ENCODE data around the gene FAM217B.

FAM217B gene

DNA sequence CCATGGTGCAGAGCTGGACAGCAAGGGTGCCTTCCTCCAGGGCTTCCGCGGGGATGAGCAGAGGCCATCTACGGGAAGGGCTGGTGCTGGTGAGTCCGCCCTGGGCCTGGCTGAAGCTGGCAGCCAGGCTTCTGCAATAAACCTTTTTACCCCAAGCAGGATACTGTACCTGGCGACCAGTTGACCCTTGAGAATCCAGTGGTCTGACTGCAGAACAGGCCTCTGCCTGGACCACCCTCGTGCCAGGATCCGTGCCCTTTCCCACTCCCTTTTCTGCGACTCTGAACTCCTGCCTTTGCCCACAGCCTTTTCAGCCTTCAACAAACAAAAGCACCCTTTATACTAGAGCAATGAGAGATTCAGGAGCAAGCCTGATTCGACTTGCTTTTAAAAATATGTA lies 36.9 kb downstream of the FAM217B start:
- DNase-seq = no peak

DNA sequence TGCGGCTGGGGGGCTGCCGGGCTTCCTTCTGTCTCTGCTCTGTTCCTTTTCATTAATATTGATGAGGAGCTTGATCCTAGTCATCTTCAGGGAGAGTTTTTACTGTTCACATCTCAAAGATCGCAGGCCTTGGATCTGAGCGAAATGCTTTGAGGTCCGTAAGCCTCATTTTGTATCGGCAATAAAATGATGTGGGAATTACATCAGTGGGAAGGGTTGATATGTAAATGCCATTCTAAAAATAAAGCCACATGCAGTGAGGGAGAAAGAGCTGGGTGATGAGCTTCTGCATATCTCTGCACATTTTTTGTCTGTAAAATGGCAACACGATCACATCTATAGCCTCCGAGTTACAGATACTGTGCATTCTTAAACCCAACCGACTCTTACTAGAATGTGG lies 42.9 kb downstream of the FAM217B start:
- DNase-seq = no peak

DNA sequence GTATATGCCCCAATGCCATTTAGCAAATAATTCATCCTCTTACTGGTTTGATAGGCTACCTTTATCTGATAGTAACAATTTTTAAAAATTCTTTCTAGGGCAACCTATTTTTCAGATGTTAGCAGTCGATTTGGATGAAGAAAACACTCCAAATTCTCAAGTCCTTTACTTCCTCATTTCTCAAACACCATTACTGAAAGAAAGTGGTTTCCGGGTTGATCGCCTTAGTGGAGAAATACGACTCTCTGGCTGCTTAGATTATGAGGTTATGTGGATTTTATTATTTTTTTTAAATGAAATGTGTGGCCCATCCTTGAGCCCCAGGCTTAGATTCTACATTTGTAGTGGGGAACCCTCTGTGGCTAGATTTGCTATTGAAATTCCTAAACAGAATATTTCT lies 44.4 kb downstream of the FAM217B start:
- no peak for DNase-seq

GRCh38 chr20:59985164-59985563 lies 45.0 kb downstream of the FAM217B start:
- no peak for DNase-seq

- no peak for DNase-seq
Measured at GRCh38 chr20:59985864-59986263, 45.7 kb downstream of the FAM217B start.

DNA sequence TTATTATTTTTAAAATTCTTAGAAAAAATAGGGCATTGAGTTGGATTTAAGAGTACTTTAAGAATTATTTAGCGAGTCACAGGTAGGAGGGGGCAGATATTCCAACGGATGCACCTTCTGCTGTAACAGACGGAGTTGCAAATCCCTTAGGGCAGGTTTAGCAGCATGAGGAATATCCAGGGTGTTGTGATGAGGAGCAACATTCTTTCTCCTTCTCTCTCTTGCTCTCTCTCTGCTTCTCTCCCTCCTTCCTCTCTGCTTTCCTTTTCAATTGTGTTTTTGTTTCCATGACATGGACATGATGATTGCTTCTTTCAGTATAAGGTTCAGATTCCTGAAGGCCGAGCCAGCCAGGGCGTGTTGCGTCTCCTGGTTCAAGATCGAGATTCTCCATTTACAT lies 46.9 kb downstream of the FAM217B start:
- DNase-seq = no peak

DNA sequence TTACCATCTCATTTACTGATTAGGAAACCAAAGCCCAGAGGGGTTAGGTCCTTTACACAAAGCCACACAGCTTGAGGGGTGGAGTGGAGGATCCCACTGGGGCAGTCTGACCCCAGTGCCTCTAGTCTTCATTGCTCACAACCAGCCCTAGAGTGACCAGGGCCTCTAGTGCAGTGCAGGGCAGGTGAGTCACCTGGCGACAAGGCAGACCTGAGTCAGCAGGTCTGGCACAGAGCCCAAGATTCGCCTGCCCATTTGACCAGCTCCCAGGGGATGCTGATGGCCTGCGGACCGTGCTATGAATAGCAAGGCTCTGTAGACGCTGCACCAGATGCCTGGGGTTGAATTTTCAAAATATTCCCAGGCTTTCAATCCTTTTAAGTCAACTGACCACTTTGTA lies 48.0 kb downstream of the FAM217B start:
- no peak for DNase-seq

DNA sequence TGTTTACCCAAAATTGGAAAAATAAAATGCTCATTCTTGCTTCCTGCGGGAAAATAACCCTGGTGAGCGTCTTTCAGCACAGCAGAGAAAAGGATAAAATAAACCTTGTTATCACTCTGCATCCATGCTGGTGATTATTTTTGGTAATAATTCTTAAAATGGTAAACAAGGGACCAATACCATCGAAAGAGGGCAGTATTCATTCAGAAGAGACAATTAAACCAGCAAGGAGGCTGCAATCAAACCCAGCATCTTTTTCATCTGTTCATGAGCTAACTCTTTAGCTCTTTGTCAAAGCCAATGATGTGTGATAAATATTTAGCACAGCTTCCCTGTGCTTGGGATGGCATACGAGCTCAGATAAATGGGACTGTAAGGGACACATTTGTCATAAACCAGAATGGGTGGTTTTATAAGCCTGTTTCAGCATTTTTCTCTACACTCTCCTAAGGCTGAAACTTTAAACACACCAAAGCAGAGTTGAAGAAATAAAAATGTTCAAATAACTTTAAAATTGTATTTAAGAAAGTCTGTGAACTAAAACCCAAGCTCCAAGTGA lies 52.4 kb downstream of the FAM217B start:
- no peak for DNase-seq

GRCh38 chr20:59993736-59994430 lies 53.7 kb downstream of the FAM217B start:
- no peak for DNase-seq

- DNase-seq = no peak
Measured at GRCh38 chr20:59994697-59995122, 54.5 kb downstream of the FAM217B start.

GRCh38 chr20:59996108-59996507 lies 55.9 kb downstream of the FAM217B start:
- no peak for DNase-seq

DNA sequence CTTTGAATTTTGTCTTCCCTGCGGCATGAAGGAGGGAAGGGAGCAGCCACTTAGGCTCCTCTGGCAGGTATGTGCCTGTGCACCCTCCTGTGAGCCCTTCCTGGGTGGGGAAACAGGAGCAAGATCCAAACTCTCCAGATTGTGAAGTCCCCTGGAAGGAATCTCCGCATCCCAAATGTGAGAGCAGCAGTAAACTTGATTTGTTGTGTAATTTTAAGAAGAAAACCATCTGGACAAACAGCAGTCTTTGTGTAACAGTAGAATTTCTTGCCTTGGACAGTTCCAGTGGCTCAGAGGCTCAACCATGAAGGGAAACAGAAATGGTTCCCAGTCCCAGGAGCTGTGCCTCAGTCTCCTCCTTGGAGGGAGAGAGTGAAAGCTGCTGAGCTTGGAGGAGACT lies 57.7 kb downstream of the FAM217B start:
- DNase-seq = no peak

All from activated naive CD4-positive, alpha-beta T cell treated with Interleukin-2 at 50 U/mL for 16 hours (primary cell).